CD14-positive monocyte (primary cell): ENCODE data around the gene HAGHL. TPM values are rescaled to one million over a fixed set of nuclear protein-coding genes. Genes with fewer than 3 reads are reported as not detected.

Experiments
- DNase-seq, 3 donors: peaks; one replicate each; pipeline ENCODE4 v3.0.0-alpha.2; 2011 to 2022
- H2AFZ ChIP-seq: 2 replicates; pipeline ENCODE4 v1.6.0; 2012; ENCODE audit warnings: mild to moderate bottlenecking, low read depth, low read length, inconsistent platforms; ENCODE audit not compliant: insufficient read depth, poor library complexity, severe bottlenecking
- H3K27ac ChIP-seq, 2 donors: 1 replicate in 1 of 2; 2 replicates in 1 of 2; pipeline ENCODE4 v1.5.1; 2012 to 2013; ENCODE audit warnings: low read length in 2 of 2, control low read depth in 1 of 2, inconsistent platforms in 1 of 2, low read depth in 1 of 2, mild to moderate bottlenecking in 1 of 2
- H3K27me3 ChIP-seq, 2 donors: one replicate each; pipeline versions ENCODE4 v1.6.0 to v1.6.1; 2011 to 2013; ENCODE audit warnings: low read length in 2 of 2; ENCODE audit not compliant: control insufficient read depth in 2 of 2, insufficient read depth in 2 of 2
- H3K36me3 ChIP-seq, 2 donors: replicated peaks in 1 of 2; 1 replicate in 1 of 2; 2 replicates in 1 of 2; pipeline versions ENCODE4 v1.5.1 to v1.6.1; 2012 to 2013; ENCODE audit warnings: low read length in 2 of 2, control low read depth in 1 of 2, inconsistent platforms in 1 of 2, mild to moderate bottlenecking in 1 of 2; ENCODE audit not compliant: insufficient read depth in 2 of 2, control insufficient read depth in 1 of 2
- H3K4me1 ChIP-seq, 2 donors: 1 replicate in 1 of 2; 2 replicates in 1 of 2; pipeline versions ENCODE4 v1.5.1 to v1.6.1; 2012 to 2013; ENCODE audit warnings: low read length in 2 of 2, control low read depth in 1 of 2, inconsistent platforms in 1 of 2, mild to moderate bottlenecking in 1 of 2, moderate library complexity in 1 of 2; ENCODE audit not compliant: insufficient read depth in 2 of 2, control insufficient read depth in 1 of 2
- H3K4me2 ChIP-seq: replicated peaks from 2 replicates; pipeline ENCODE3; 2012; ENCODE audit warnings: low read length, moderate library complexity, mild to moderate bottlenecking; ENCODE audit not compliant: poor library complexity, severe bottlenecking; ENCODE audit errors: extremely low read depth
- H3K4me3 ChIP-seq, 3 experiments: fragments of 200-600 bp in 1 of 3; sonication (generic) in 1 of 3; replicated peaks in 1 of 3; 1 replicate in 2 of 3; 2 replicates in 1 of 3; pipeline ENCODE4 v1.5.1; 2011 to 2013; ENCODE audit warnings: low read length in 3 of 3, mild to moderate bottlenecking in 3 of 3, control low read depth in 2 of 3, low read depth in 2 of 3, inconsistent platforms in 1 of 3, moderate library complexity in 1 of 3
- H3K79me2 ChIP-seq: 2 replicates; pipeline ENCODE4 v1.6.0; 2012; ENCODE audit warnings: mild to moderate bottlenecking, control low read depth, inconsistent platforms, low read length, moderate library complexity; ENCODE audit not compliant: insufficient read depth
- H3K9ac ChIP-seq: 2 replicates; pipeline ENCODE4 v1.6.0; 2017; ENCODE audit warnings: low read length, mild to moderate bottlenecking; ENCODE audit not compliant: insufficient read depth, poor library complexity, severe bottlenecking
- H3K9me3 ChIP-seq, 2 donors: replicated peaks in 1 of 2; 1 replicate in 1 of 2; 2 replicates in 1 of 2; pipeline versions ENCODE4 v1.5.1 to v1.6.1; 2012 to 2013; ENCODE audit warnings: low read length in 2 of 2, control low read depth in 1 of 2; ENCODE audit not compliant: control insufficient read depth in 1 of 2, insufficient read depth in 1 of 2
- H4K20me1 ChIP-seq: 2 replicates; pipeline ENCODE4 v1.6.0; 2012; ENCODE audit warnings: mild to moderate bottlenecking, low read length, control low read depth, moderate library complexity; ENCODE audit not compliant: insufficient read depth
- H3K27ac Mint-ChIP-seq, 7 donors: one replicate each; pipeline ENCODE4 v1.8.0; 2020; ENCODE audit warnings: mild to moderate bottlenecking in 7 of 7, mixed read lengths in 7 of 7, moderate library complexity in 6 of 7, inconsistent platforms in 2 of 7
- H3K27me3 Mint-ChIP-seq, 3 donors: one replicate each; pipeline ENCODE4 v1.8.0; 2021 to 2022; ENCODE audit warnings: low read depth in 3 of 3, mild to moderate bottlenecking in 3 of 3, mixed read lengths in 3 of 3, moderate library complexity in 3 of 3, inconsistent platforms in 1 of 3
- H3K36me3 Mint-ChIP-seq, 2 donors: one replicate each; pipeline ENCODE4 v1.8.0; 2020; ENCODE audit warnings: mixed read lengths in 2 of 2, inconsistent platforms in 1 of 2, mild to moderate bottlenecking in 1 of 2
- H3K4me1 Mint-ChIP-seq: one replicate; pipeline ENCODE4 v1.8.0; 2020; ENCODE audit warnings: mild to moderate bottlenecking, mixed read lengths
- H3K4me3 Mint-ChIP-seq, 2 donors: one replicate each; pipeline ENCODE4 v1.8.0; 2020; ENCODE audit warnings: mild to moderate bottlenecking in 2 of 2, mixed read lengths in 2 of 2, moderate library complexity in 1 of 2
- H3K9me3 Mint-ChIP-seq, 7 donors: one replicate each; pipeline ENCODE4 v1.8.0; 2020 to 2022; ENCODE audit warnings: mixed read lengths in 7 of 7, mild to moderate bottlenecking in 6 of 7, moderate library complexity in 6 of 7, inconsistent platforms in 2 of 7
- CTCF ChIP-seq: fragments of 200-600 bp; IDR thresholded peaks from one replicate; pipeline ENCODE4 v1.8.0; 2022; ENCODE audit warnings: antibody characterized with exemption, mild to moderate bottlenecking
- WGBS: methylation state at CpG from one replicate; pipeline ENCODE4 v1.1.5; 2013; ENCODE audit warnings: missing lambda C conversion rate; ENCODE audit not compliant: insufficient coverage; 5-methylcytosine and 5-hydroxymethylcytosine counted together
- intact Hi-C, 2 donors: fragments of 100-400 bp; cut with micrococcal nuclease; formaldehyde crosslinking; loops; one replicate each; pipeline versions ENCODE4 v1.15.0 to v1.15.1; 2023
- polyA plus RNA-seq, 3 donors: library from polyadenylated mRNA; depleted of rRNA in 1 of 3; unstranded in 2 of 3; stranded (reverse) in 1 of 3; fragments of 300-500 nt in 2 of 3; fragments of >200 nt in 1 of 3; fragmentation: Illumina TruSeq in 2 of 3; gene quantifications; 1 replicate in 2 of 3; 2 replicates in 1 of 3; pipeline ENCODE4 v1.2.3, GENCODE V29; 2012 to 2021

Gene HAGHL
- polyA plus RNA-seq, 3 donors, result 0.60 to 8.9 (median 1.5) TPM

- Mint-ChIP-seq H3K36me3 (peaks cover 51 to 67% of the 10 kb centered on the region in 2 donors), H3K4me1 (peaks cover 3% of the 10 kb centered on the region), H3K27ac (no peak overlapping the region), H3K4me3 (no peak overlapping the region), H3K27me3 (peaks cover 4 to 18% (median 5%) of the 10 kb centered on the region in 3 donors), H3K9me3 (no peaks in the 10 kb centered on the region)
- no peak for DNase-seq
- no peak for TF ChIP-seq CTCF
- no peaks in the 10 kb centered on the region for H4K20me1 ChIP-seq
- H3K9me3 ChIP-seq, result no peaks in the 10 kb centered on the region
- no peak overlapping the region for H3K27ac ChIP-seq
- no peaks in the 10 kb centered on the region for H3K79me2 ChIP-seq
- no peak overlapping the region for H3K4me2 ChIP-seq
- H3K4me3 ChIP-seq, result no peak overlapping the region
- no peak overlapping the region for H3K9ac ChIP-seq
- H3K4me1 ChIP-seq, result peaks cover 4 to 7% of the 10 kb centered on the region in 2 donors
- intact Hi-C loops, result no loop called here
- H3K36me3 ChIP-seq, result peaks cover 57 to 79% of the 10 kb centered on the region in 2 donors
- WGBS, result 91% methylated on average over 11 of the region's 13 CpGs
- no peak overlapping the region for H2AFZ ChIP-seq
- H3K27me3 ChIP-seq, result peaks cover 0 to 7% of the 10 kb centered on the region in 2 donors
Measured at GRCh38 chr16:732936-733335, 6.0 kb downstream of the HAGHL start.

GRCh38 chr16:733382-734207 lies 6.7 kb downstream of the HAGHL start:
- intact Hi-C loops, result no loop called here

More at GRCh38 chr16:733382-734207, 6.7 kb downstream of the HAGHL start:
- Histone ChIP-seq H3K79me2 (no peaks in the 10 kb centered on the region), H3K4me3 (no peak overlapping the region), H3K27ac (no peak overlapping the region), H3K27me3 (peaks cover 0 to 5% of the 10 kb centered on the region in 2 donors), H3K36me3 (peaks cover 58 to 82% of the 10 kb centered on the region in 2 donors), H3K9me3 (no peaks in the 10 kb centered on the region), H2AFZ (no peak overlapping the region), H3K4me2 (no peak overlapping the region), H3K4me1 (peaks cover 1 to 2% of the 10 kb centered on the region in 2 donors), H3K9ac (no peak overlapping the region), H4K20me1 (no peaks in the 10 kb centered on the region)
- no peaks in the 10 kb centered on the region for H3K9me3 Mint-ChIP-seq
- no peak for DNase-seq
- peaks cover 53 to 73% of the 10 kb centered on the region in 2 donors for H3K36me3 Mint-ChIP-seq
- H3K4me1 Mint-ChIP-seq, result peaks cover 2% of the 10 kb centered on the region
- no peak for TF ChIP-seq CTCF
- H3K27ac Mint-ChIP-seq, result no peak overlapping the region
- no peak overlapping the region for H3K4me3 Mint-ChIP-seq
- H3K27me3 Mint-ChIP-seq, result peaks cover 3 to 12% (median 4%) of the 10 kb centered on the region in 3 donors
- WGBS, result 93% methylated on average over 30 of the region's 34 CpGs
